ENCODE data around the gene TNFRSF17.

GRCh38 chr16:12009462-12009861 is 44.5 kb downstream of the TNFRSF17 start:
- TF ChIP-seq CTCF (conservative IDR thresholded peaks at IDR 0.05 in 1 of 2, IDR thresholded peaks at IDR 0.05 in 1 of 2; ENCODE audit: extremely low read depth in 1 of 2, insufficient read depth in 1 of 2, low read depth in 1 of 2, low read length in 2 of 2) = no peak
- no peak for TF ChIP-seq EZH2 (IDR thresholded peaks at IDR 0.05; ENCODE audit: borderline replicate concordance, low read length)

Data from mammary epithelial cell (primary cell).